Measurements from ENCODE around the gene MACROD2.

DNA sequence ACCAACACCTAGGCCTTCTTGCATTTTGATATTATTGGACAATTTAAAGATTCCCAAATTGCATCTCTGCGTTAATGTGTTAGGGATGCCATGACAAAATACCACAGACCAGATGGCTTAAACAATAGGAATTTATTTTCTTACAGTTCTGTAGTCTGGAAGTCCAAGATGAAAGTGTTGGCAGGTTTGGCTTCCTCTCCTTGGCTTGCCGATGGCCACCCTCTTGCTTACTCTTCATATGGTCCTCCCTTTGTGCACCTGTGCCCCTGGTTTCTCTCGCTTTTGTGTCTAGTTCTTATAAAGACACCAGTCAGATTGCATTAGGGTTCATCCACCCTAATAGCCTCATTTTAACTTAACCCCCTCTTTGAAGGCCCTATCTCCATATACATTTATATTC is 1184.5 kb downstream of the MACROD2 start:
- TF ChIP-seq POLR2A (IDR thresholded peaks at IDR 0.05): no peak
- TF ChIP-seq, protein P1, sequence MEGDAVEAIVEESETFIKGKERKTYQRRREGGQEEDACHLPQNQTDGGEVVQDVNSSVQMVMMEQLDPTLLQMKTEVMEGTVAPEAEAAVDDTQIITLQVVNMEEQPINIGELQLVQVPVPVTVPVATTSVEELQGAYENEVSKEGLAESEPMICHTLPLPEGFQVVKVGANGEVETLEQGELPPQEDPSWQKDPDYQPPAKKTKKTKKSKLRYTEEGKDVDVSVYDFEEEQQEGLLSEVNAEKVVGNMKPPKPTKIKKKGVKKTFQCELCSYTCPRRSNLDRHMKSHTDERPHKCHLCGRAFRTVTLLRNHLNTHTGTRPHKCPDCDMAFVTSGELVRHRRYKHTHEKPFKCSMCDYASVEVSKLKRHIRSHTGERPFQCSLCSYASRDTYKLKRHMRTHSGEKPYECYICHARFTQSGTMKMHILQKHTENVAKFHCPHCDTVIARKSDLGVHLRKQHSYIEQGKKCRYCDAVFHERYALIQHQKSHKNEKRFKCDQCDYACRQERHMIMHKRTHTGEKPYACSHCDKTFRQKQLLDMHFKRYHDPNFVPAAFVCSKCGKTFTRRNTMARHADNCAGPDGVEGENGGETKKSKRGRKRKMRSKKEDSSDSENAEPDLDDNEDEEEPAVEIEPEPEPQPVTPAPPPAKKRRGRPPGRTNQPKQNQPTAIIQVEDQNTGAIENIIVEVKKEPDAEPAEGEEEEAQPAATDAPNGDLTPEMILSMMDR (IDR thresholded peaks at IDR 0.05): no peak
